SK-N-SH treated with all-trans-retinoic acid at 6 μM for 48 hours (cell line): ENCODE data around the gene CEP131.

ENCODE experiments used
- ATAC-seq: fragments of 200-7000 bp; cut with Tn5 transposase; 3 replicates; pipeline ENCODE4 v1.9.1; 2020; ENCODE audit warnings: mild to moderate bottlenecking, moderate library complexity
- ARNTL ChIP-seq: fragments of 450-650 bp; formaldehyde crosslinking; IDR thresholded peaks from 2 replicates; pipeline ENCODE4 v1.5.0; 2020; ENCODE audit warnings: low read depth, mild to moderate bottlenecking, moderate library complexity, borderline replicate concordance
- BACH2 ChIP-seq: fragments of 250-450 bp; sonication (Bioruptor Pico); IDR thresholded peaks from 2 replicates; pipeline ENCODE4 v1.9.0; 2021; ENCODE audit warnings: mild to moderate bottlenecking, borderline replicate concordance
- CSDC2 ChIP-seq: fragments of 250-450 bp; sonication (Bioruptor Pico); IDR thresholded peaks from 2 replicates; pipeline ENCODE4 v1.5.0; 2020; ENCODE audit warnings: mild to moderate bottlenecking, moderate library complexity
- ESRRG ChIP-seq: fragments of 250-450 bp; sonication (Bioruptor Pico); IDR thresholded peaks from 2 replicates; pipeline ENCODE4 v1.6.1; 2021; ENCODE audit warnings: mild to moderate bottlenecking
- GLIS3 ChIP-seq: fragments of 250-450 bp; sonication (Bioruptor Pico); IDR thresholded peaks from 2 replicates; pipeline ENCODE4 v1.5.0; 2020; ENCODE audit warnings: mild to moderate bottlenecking, moderate library complexity
- ISL1 ChIP-seq: fragments of 250-450 bp; sonication (Bioruptor Pico); IDR thresholded peaks from 2 replicates; pipeline ENCODE4 v2.1.2; 2022; ENCODE audit warnings: mild to moderate bottlenecking, moderate library complexity
- OSR1 ChIP-seq: fragments of 250-450 bp; sonication (Bioruptor Pico); IDR thresholded peaks from 2 replicates; pipeline ENCODE4 v1.8.0; 2022; ENCODE audit warnings: moderate library complexity, mild to moderate bottlenecking, inconsistent platforms
- PPARA ChIP-seq: fragments of 250-450 bp; sonication (Bioruptor Pico); IDR thresholded peaks from 2 replicates; pipeline ENCODE4 v1.5.0; 2020; ENCODE audit warnings: mild to moderate bottlenecking, borderline replicate concordance
- RARB ChIP-seq: fragments of 250-450 bp; sonication (Bioruptor Pico); IDR thresholded peaks from 2 replicates; pipeline ENCODE4 v1.8.0; 2021; ENCODE audit warnings: mild to moderate bottlenecking, moderate library complexity
- SNAI2 ChIP-seq: fragments of 250-450 bp; sonication (Bioruptor Pico); IDR thresholded peaks from 2 replicates; pipeline ENCODE4 v1.5.0; 2020; ENCODE audit warnings: mild to moderate bottlenecking, moderate library complexity
- TOX ChIP-seq: fragments of 250-450 bp; sonication (Bioruptor Pico); IDR thresholded peaks from 2 replicates; pipeline ENCODE4 v1.8.0; 2021; ENCODE audit warnings: mild to moderate bottlenecking, moderate library complexity, borderline replicate concordance
- ZC3H10 ChIP-seq: fragments of 250-450 bp; sonication (Bioruptor Pico); IDR thresholded peaks from 2 replicates; pipeline ENCODE4 v1.5.1; 2021; ENCODE audit warnings: mild to moderate bottlenecking, moderate library complexity
- ZFP3 ChIP-seq: fragments of 250-450 bp; sonication (Bioruptor Pico); IDR thresholded peaks from 2 replicates; pipeline ENCODE4 v1.5.0; 2020; ENCODE audit warnings: mild to moderate bottlenecking, moderate library complexity
- ZFP30 ChIP-seq: fragments of 450-650 bp; formaldehyde crosslinking; IDR thresholded peaks from 2 replicates; pipeline ENCODE4 v1.5.0; 2022; ENCODE audit warnings: mild to moderate bottlenecking, moderate library complexity
- ZNF565 ChIP-seq: fragments of 450-650 bp; formaldehyde crosslinking; conservative IDR thresholded peaks from 2 replicates; pipeline ENCODE4 v1.5.0; 2020; ENCODE audit warnings: low read depth, mild to moderate bottlenecking, moderate library complexity
- ZNF70 ChIP-seq: fragments of 450-650 bp; formaldehyde crosslinking; IDR thresholded peaks from 2 replicates; pipeline ENCODE4 v1.5.0; 2020; ENCODE audit warnings: mild to moderate bottlenecking, moderate library complexity
- TF ChIP-seq, protein P1 (sequence below): fragments of 250-450 bp; sonication (Bioruptor Pico); IDR thresholded peaks from 2 replicates; pipeline ENCODE4 v1.8.0; 2021; ENCODE audit warnings: low read depth, mild to moderate bottlenecking, moderate library complexity, borderline replicate concordance
- TF ChIP-seq, protein P2 (sequence below): fragments of 250-450 bp; sonication (Bioruptor Pico); IDR thresholded peaks from 2 replicates; pipeline ENCODE4 v1.8.0; 2020; ENCODE audit warnings: mild to moderate bottlenecking, moderate library complexity, borderline replicate concordance
- TF ChIP-seq, protein P3 (sequence below): fragments of 250-450 bp; sonication (Bioruptor Pico); IDR thresholded peaks from 2 replicates; pipeline ENCODE4 v1.5.1; 2020; ENCODE audit warnings: low read depth, mild to moderate bottlenecking, moderate library complexity
- TF ChIP-seq, protein P4 (sequence below): fragments of 250-450 bp; sonication (Bioruptor Pico); IDR thresholded peaks from 2 replicates; pipeline ENCODE4 v1.5.1; 2021; ENCODE audit warnings: mild to moderate bottlenecking, moderate library complexity

CEP131 gene

DNA sequence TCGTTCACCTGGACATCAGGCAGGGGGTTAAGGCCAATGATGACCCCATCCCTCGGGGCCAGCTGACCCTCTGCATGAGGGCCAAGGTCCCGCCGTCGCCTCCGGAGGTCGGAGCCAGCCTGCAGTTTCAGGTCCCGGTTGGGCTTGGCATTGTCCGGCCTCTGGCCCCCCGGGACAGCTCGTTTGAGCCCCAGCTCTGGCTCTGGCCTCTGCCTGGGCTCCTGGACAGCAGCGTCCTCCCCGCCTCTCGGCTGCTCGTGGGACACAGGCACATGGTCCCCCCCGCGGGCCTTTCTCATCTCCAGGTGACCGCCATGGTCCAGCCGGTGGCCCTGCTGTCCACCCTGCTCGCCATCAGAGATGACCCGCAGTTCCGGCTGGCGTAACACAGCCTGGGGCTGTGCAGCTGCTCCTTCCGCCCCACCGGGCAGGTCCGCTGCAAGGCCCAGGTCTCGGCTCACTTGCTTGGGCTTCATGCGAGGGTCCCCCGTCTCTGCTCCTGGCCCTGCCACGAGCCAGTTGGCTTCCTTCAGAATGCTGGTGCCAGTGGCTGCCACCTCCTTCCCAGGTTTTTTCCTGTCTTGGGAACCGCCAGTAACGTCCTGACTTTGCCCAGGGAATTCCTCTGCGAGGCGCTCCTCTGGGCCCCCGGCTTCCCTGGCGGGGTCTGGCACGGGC is 23.0 kb upstream of the CEP131 start:
- no peak for TF ChIP-seq GLIS3 (CRISPR knock-in tag)
- peak; percentile 2; the same call in 2 of the 3 replicates for ATAC-seq

DNA sequence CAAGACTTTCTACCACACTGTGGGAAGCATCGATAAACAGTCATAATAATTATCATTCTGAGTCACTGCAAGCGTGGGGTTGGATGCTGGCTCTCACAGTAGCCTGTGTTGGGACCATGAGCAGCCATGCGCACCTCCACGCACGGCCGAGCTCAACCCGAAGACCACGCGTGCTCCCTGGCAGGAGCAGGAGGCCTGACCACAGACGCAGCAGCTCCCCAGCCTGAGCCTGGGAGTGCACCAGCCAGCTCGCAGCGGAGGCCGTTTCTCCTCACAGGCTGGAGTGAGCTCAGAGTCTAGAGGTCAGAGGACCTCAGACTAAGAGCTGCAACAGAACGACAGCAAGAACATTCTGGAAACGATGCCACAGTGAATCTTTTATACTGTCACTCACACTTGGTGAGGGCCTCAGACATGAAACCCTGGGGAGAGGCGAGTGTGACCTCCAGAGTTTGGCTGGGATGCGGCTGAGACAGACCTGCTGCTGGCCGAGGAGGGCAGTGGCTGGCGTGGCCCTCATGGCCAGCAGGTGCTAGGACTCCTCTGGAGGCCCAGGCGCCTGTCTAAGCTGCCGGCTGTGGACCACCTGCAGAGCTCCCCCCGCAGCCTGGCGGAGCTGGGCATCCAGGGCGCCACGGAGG is 22.4 kb upstream of the CEP131 start:
- ATAC-seq = peak; percentile 6

GRCh38 chr17:81244358-81245023 is 21.7 kb upstream of the CEP131 start:
- peak; percentile 0; the same call in 1 of the 3 replicates for ATAC-seq
- TF ChIP-seq ZNF70 (CRISPR knock-in tag) (no peak), SNAI2 (no peak), ZC3H10 (CRISPR knock-in tag) (no peak), OSR1 (CRISPR knock-in tag) (no peak), ESRRG (CRISPR knock-in tag) (no peak), ZNF565 (CRISPR knock-in tag) (no peak), PPARA (no peak), CSDC2 (CRISPR knock-in tag) (no peak), RARB (CRISPR knock-in tag) (no peak), GLIS3 (CRISPR knock-in tag) (no peak), TOX (no peak), BACH2 (CRISPR knock-in tag) (no peak)
- TF ChIP-seq, protein P1, sequence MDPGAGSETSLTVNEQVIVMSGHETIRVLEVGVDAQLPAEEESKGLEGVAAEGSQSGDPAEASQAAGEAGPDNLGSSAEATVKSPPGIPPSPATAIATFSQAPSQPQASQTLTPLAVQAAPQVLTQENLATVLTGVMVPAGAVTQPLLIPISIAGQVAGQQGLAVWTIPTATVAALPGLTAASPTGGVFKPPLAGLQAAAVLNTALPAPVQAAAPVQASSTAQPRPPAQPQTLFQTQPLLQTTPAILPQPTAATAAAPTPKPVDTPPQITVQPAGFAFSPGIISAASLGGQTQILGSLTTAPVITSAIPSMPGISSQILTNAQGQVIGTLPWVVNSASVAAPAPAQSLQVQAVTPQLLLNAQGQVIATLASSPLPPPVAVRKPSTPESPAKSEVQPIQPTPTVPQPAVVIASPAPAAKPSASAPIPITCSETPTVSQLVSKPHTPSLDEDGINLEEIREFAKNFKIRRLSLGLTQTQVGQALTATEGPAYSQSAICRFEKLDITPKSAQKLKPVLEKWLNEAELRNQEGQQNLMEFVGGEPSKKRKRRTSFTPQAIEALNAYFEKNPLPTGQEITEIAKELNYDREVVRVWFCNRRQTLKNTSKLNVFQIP (CRISPR knock-in tag) = no peak
- TF ChIP-seq, protein P2, sequence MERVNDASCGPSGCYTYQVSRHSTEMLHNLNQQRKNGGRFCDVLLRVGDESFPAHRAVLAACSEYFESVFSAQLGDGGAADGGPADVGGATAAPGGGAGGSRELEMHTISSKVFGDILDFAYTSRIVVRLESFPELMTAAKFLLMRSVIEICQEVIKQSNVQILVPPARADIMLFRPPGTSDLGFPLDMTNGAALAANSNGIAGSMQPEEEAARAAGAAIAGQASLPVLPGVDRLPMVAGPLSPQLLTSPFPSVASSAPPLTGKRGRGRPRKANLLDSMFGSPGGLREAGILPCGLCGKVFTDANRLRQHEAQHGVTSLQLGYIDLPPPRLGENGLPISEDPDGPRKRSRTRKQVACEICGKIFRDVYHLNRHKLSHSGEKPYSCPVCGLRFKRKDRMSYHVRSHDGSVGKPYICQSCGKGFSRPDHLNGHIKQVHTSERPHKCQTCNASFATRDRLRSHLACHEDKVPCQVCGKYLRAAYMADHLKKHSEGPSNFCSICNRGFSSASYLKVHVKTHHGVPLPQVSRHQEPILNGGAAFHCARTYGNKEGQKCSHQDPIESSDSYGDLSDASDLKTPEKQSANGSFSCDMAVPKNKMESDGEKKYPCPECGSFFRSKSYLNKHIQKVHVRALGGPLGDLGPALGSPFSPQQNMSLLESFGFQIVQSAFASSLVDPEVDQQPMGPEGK (CRISPR knock-in tag) = no peak

More for the DNA sequence above, 22.4 kb upstream of the CEP131 start:
- TF ChIP-seq ARNTL (CRISPR knock-in tag) (no peak), ESRRG (CRISPR knock-in tag) (no peak), ZC3H10 (CRISPR knock-in tag) (no peak), TOX (no peak), ZFP3 (CRISPR knock-in tag) (no peak), RARB (CRISPR knock-in tag) (no peak), ZNF565 (CRISPR knock-in tag) (no peak), PPARA (no peak), CSDC2 (CRISPR knock-in tag) (no peak), ZFP30 (no peak), ISL1 (CRISPR knock-in tag) (no peak)
- TF ChIP-seq, protein P1 (CRISPR knock-in tag) = no peak
- TF ChIP-seq, protein P3, sequence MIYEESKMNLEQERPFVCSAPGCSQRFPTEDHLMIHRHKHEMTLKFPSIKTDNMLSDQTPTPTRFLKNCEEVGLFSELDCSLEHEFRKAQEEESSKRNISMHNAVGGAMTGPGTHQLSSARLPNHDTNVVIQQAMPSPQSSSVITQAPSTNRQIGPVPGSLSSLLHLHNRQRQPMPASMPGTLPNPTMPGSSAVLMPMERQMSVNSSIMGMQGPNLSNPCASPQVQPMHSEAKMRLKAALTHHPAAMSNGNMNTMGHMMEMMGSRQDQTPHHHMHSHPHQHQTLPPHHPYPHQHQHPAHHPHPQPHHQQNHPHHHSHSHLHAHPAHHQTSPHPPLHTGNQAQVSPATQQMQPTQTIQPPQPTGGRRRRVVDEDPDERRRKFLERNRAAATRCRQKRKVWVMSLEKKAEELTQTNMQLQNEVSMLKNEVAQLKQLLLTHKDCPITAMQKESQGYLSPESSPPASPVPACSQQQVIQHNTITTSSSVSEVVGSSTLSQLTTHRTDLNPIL = no peak
- TF ChIP-seq, protein P4, sequence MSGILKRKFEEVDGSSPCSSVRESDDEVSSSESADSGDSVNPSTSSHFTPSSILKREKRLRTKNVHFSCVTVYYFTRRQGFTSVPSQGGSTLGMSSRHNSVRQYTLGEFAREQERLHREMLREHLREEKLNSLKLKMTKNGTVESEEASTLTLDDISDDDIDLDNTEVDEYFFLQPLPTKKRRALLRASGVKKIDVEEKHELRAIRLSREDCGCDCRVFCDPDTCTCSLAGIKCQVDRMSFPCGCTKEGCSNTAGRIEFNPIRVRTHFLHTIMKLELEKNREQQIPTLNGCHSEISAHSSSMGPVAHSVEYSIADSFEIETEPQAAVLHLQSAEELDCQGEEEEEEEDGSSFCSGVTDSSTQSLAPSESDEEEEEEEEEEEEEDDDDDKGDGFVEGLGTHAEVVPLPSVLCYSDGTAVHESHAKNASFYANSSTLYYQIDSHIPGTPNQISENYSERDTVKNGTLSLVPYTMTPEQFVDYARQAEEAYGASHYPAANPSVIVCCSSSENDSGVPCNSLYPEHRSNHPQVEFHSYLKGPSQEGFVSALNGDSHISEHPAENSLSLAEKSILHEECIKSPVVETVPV (CRISPR knock-in tag) = no peak
- TF ChIP-seq, protein P2 (CRISPR knock-in tag) = no peak
